Measurements from ENCODE around the gene ZNF785. TPM values are rescaled to one million over a fixed set of nuclear protein-coding genes. Genes with fewer than 3 reads are reported as not detected.

Gene ZNF785
- 12.7 and 13.0 TPM in 2 replicates for total RNA-seq

DNA sequence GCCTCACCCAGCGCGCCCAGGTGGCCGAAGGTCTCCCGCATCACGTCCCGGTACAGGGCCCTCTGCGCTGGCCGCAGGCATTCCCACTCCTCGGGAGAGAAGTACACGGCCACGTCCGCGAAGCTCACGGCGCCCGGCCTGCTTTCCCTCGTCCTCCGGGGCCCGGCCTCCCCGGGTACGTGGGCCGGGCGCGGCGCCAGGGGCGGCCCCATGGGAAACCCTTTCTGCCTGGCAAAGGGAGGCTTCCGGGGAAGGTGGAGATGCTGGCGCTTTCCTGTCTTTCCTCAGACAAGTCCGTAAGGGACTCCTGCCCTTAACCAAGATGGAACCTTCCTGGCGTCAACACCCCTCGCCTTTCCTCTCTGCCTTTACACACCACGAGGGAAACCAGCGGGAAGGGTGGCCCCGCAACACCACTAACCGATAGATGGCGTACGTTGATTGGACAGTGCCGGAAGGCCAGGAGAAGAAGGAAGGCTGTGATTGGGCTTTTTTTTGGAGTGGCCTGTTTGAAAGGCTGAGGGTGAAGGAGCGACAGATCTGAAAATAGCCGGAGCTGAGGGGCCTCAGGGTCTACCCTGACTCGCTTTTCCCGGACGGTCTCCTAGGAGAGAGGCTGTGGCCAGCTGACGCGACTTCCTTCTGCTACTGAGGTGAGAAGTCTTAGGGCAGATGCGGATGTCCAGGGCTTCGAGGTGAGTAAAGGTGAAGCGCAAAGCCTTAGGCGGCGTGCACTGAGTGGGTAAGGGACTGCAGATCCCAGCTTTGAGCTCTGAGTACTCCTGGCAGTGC is at the start of gene ZNF785:
Gene ZNF785 (minus strand): TSS at position 298 of the 792 bp plus-strand sequence. CDS start 86 bp downstream, at position 212.

DNA sequence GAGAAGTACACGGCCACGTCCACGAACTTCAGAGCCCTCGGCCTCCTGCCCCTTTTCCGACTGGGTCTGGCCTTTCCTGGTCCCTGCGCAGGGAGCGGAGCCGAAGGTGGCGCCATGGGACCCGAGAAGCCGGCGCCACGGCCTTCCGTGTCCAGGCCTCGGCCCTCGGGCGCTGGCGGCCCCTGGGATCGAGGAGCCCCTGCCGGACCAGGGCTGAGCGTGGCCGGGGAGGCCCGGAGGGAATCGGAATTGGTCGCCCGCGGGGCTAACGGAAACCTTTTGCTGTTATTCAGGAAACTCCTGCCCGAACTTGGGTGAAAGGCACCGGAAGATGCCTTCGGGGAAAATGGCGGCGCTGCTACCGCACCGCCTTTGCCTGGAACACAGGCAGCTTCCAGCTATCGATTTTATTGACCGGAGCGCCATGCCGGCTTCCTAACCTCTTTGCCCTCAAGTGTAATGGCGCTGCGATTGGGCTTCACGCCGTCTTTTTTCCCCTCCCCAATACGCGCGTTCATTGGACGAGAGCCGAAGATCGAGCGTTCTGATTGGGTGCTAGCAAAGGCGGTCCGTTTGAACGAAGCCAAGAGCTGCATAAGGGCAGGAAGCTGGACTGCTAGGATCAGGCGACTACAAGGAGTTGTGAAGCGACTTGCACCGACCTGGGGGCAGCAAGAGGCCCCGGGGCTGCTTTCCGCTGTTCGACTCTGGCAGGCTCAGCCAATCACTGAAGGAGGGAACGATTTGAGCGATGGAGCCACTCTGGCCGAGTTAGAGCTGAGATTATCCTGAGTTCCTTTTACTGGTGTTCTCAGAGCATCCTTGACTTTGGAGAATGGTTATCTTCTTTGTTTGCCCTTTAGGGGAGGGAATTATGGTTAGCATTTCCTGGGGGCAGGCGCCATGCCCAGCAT is 24.7 kb upstream of the ZNF785 start, which contains the start of gene ZNF689:
Gene ZNF689 (minus strand): TSS at position 464 of the 914 bp plus-strand sequence. CDS start 348 bp downstream, at position 116.

DNA sequence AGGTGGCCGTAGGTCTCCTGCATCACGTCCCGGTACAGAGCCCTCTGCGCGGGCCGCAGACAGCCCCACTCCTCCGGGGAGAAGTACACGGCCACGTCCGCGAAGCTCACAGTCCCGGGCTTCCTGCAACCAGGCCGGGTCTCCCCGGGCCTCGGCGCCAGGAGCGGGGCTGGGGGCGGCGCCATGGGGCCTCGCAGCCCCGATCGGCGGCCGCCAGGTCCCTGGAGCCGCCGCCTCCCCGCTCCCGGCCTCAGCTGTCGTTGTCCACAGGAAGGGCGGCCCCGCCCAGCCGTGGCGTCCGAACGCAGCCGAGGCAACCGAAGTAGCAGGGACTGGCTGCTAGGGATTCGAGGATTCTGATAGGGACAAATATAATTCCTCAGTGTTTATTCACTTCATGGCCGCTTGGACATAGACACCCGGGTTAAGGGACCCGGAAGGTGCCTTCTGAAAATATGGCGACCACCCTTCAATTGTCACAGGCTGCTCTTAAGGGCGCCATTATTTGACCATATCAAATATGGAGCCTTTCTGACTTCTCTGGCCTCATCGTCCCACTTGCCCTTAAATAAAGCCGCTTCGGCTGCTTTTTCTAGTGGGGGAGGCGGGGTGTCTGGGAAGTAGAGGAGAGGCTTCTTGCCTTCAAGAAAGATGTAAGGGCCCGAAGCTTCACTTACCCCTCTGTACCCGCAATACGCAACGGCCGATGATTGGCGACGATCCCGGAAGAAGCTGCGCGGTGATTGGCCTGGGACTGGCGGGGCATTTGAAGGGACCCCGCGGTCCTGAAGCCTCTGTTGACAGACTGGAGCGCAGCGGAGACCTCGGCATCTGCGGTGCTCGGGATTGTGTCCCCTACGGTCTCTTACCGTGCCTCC is 13.8 kb downstream of the ZNF785 start, which contains the start of gene ZNF688:
Gene ZNF688 (minus strand): TSS at position 270 of the 878 bp plus-strand sequence. CDS start 85 bp downstream, at position 185.

DNA sequence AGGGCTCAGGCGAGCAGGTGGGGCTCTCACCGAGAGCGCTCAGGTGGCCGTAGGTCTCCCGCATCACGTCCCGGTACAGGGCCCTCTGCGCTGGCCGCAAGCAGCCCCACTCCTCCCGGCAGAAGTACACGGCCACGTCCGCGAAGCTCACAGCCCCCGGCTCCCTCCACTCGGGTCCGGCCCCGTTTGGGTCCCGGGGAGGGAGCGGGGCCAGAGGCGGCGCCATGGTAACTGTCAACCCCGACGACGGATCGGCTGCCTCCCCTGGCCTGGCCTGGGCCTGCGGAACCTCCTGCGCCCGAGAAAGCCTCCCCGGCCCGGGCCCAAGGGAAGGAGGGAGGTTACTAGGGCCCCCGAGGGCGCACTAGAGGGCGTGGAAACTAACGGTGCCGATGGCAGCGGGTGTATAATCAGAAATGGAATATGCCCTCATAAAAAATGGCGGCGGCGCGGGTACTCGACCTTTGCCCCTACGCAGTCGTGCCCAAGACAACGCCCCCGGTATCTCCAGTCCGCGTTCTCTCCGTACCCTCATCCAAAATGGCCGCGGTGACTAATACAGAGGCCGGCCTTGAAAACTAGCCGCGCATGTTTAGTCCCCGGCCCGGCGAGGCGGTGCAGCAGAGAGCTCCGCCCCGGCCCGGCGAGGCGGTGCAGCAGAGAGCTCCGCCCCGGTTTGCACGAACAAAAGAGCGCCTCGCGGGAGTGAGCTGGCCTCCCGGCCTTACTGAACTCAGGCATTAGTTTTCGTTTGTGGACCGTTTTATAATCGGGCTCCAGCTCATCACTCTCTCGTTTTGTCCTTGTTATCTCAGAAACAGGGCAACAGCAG is 27.3 kb downstream of the ZNF785 start, which contains the start of gene ZNF764:
Gene ZNF764 (minus strand): TSS at position 418 of the 832 bp plus-strand sequence. CDS start 192 bp downstream, at position 226.

DNA sequence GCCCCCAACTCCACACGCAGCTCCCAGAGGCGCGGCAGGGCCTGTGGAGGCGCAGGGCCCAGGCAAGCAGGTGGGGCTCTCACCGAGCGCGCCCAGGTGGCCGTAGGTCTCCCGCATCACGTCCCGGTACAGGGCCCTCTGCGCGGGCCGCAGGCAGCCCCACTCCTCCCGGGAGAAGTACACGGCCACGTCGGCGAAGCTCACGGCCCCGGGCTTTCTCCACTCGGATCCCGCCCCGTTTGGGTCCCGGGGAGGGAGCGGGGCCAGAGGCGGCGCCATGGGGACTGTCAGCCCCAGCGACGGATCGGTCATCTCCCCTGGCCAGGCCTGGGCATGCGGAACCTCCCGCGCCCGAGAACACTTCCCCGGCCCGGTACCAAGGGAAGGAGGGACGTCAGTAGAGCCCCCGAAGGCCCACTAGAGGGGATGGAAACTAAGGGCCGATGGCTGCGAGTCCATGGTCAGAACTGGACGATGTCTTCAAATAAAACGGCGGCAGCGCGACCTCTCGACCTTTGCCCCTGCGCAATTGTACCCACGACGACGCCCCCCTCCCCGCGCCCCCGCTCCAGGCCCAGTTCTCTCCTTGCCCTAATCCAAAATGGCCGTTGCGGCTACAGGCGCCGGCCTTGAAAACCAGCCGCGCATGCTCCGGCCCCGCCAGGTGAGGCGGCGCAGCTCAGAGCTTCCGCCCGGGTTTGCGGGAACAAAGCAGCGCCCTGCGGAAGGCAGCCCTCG is 51.0 kb downstream of the ZNF785 start, which contains the start of gene ZNF747:
Gene ZNF747 (minus strand): TSS at position 491 of the 738 bp plus-strand sequence. CDS start 179 bp downstream, at position 312.

Small RNAs within 50 kb of the gene (small RNA-seq; reads per million reads assigned to genes)
- gene AC093249.1, result not detected
- gene AC093249.4, result not detected

Other genes with a start within 250 kb of the ZNF785 start
- gene CD2BP2, start 230.4 kb downstream of the ZNF785 start, total RNA-seq, result 40.5 and 43.7 TPM in 2 replicates
- 45.6 and 48.0 TPM in 2 replicates for gene TBC1D10B, start 215.2 kb downstream of the ZNF785 start, total RNA-seq
- not detected in 2 replicates for gene MYL11, start 210.9 kb downstream of the ZNF785 start, total RNA-seq
- gene SEPTIN1, start 203.1 kb downstream of the ZNF785 start, total RNA-seq, result not detected in 2 replicates
- gene ZNF48, start 190.3 kb downstream of the ZNF785 start, total RNA-seq, result 18.9 and 30.4 TPM in 2 replicates
- gene ZNF771, start 178.1 kb downstream of the ZNF785 start, total RNA-seq, result 9.3 and 14.7 TPM in 2 replicates
- 39.8 and 51.2 TPM in 2 replicates for gene DCTPP1, start 155.7 kb downstream of the ZNF785 start, total RNA-seq
- gene SEPHS2, start 139.8 kb downstream of the ZNF785 start, total RNA-seq, result 10.8 and 12.1 TPM in 2 replicates
- not detected in 2 replicates for gene ITGAL, start 113.0 kb downstream of the ZNF785 start, total RNA-seq
- 25.3 and 32.0 TPM in 2 replicates for gene ZNF768, start 59.1 kb downstream of the ZNF785 start, total RNA-seq
- gene ZNF747, start 50.8 kb downstream of the ZNF785 start, total RNA-seq, result 9.5 and 11.7 TPM in 2 replicates
- gene ZNF764, start 27.3 kb downstream of the ZNF785 start, total RNA-seq, result 10.5 and 10.6 TPM in 2 replicates
- gene ZNF688, start 14.0 kb downstream of the ZNF785 start, total RNA-seq, result 5.2 and 6.2 TPM in 2 replicates
- gene ZNF689, start 24.7 kb upstream of the ZNF785 start, total RNA-seq, result 7.2 and 7.9 TPM in 2 replicates
- gene PRR14, start 65.3 kb upstream of the ZNF785 start, total RNA-seq, result 11.4 and 15.7 TPM in 2 replicates
- 31.4 and 40.1 TPM in 2 replicates for gene FBRS, start 72.7 kb upstream of the ZNF785 start, total RNA-seq
- gene SRCAP, start 113.5 kb upstream of the ZNF785 start, total RNA-seq, result 30.4 and 31.7 TPM in 2 replicates
- 20.9 and 25.4 TPM in 2 replicates for gene PHKG2, start 162.7 kb upstream of the ZNF785 start, total RNA-seq
- 2.0 and 3.5 TPM in 2 replicates for gene CFAP119, start 176.4 kb upstream of the ZNF785 start, total RNA-seq
- gene RNF40, start 176.6 kb upstream of the ZNF785 start, total RNA-seq, result 89.9 and 94.1 TPM in 2 replicates
- 13.9 and 18.3 TPM in 2 replicates for gene ZNF629, start 201.5 kb upstream of the ZNF785 start, total RNA-seq